22Rv1 (cell line): ENCODE measurements around the gene C2CD2.

ENCODE experiments used
- H3K27ac ChIP-seq: fragments of 450-650 bp; 2 replicates; pipeline ENCODE4 v1.5.1; 2017
- ZFX ChIP-seq: fragments of 450-650 bp; IDR thresholded peaks from 2 replicates; pipeline ENCODE4 v1.6.1; 2017; ENCODE audit warnings: antibody characterized with exemption, borderline replicate concordance
- TF ChIP-seq, protein P1 (sequence below): fragments of 450-650 bp; IDR thresholded peaks from 2 replicates; pipeline ENCODE4 v1.5.1; 2017; ENCODE audit warnings: mild to moderate bottlenecking

The C2CD2 gene

GRCh38 chr21:41883582-41883981, 70.2 kb downstream of the C2CD2 start:
- no peak overlapping the region for H3K27ac ChIP-seq
- TF ChIP-seq, protein P1, sequence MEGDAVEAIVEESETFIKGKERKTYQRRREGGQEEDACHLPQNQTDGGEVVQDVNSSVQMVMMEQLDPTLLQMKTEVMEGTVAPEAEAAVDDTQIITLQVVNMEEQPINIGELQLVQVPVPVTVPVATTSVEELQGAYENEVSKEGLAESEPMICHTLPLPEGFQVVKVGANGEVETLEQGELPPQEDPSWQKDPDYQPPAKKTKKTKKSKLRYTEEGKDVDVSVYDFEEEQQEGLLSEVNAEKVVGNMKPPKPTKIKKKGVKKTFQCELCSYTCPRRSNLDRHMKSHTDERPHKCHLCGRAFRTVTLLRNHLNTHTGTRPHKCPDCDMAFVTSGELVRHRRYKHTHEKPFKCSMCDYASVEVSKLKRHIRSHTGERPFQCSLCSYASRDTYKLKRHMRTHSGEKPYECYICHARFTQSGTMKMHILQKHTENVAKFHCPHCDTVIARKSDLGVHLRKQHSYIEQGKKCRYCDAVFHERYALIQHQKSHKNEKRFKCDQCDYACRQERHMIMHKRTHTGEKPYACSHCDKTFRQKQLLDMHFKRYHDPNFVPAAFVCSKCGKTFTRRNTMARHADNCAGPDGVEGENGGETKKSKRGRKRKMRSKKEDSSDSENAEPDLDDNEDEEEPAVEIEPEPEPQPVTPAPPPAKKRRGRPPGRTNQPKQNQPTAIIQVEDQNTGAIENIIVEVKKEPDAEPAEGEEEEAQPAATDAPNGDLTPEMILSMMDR = no peak
- TF ChIP-seq ZFX = no peak

DNA sequence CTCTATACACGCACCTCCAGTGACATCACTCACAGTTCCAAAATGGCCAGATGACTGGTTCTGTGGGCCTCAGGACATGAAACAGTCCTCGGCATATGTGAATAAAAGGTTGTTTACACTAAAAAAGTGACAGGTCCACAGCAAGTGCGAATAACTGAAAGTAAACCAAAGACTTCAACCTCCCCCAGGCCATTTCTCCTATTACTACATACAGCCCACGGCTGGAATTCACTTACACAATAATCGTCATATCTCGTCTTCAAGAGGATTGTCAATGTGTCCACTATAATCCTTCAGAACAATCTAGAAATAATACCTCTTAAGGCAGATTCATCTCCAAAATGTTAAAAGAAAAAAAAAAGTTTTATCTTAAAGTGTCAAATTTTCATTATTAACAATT, 72.8 kb downstream of the C2CD2 start:
- TF ChIP-seq ZFX = no peak
- TF ChIP-seq, protein P1 = no peak
- no peak overlapping the region for H3K27ac ChIP-seq

DNA sequence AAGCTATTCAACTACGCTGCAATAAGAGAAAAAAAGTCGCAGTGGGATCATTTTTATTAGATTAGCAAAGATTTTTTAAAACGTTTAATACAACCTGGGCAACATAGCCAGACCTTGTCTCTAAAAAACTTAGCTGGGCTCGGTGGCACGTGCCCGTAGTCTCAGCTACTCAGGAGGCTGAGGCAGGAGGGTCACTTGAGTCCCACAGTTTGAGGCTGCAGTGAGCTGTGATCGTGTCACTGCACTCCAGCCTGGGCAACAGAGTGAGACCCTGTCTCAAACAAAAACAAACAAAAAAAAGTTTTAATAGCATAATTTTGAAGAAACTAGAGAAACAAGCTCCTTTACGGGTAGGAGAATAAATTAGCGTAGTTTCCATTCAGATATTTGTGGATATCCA, 73.7 kb downstream of the C2CD2 start:
- TF ChIP-seq, protein P1 = no peak
- TF ChIP-seq ZFX = no peak
- peak overlapping the region; percentile 84 for H3K27ac ChIP-seq

DNA sequence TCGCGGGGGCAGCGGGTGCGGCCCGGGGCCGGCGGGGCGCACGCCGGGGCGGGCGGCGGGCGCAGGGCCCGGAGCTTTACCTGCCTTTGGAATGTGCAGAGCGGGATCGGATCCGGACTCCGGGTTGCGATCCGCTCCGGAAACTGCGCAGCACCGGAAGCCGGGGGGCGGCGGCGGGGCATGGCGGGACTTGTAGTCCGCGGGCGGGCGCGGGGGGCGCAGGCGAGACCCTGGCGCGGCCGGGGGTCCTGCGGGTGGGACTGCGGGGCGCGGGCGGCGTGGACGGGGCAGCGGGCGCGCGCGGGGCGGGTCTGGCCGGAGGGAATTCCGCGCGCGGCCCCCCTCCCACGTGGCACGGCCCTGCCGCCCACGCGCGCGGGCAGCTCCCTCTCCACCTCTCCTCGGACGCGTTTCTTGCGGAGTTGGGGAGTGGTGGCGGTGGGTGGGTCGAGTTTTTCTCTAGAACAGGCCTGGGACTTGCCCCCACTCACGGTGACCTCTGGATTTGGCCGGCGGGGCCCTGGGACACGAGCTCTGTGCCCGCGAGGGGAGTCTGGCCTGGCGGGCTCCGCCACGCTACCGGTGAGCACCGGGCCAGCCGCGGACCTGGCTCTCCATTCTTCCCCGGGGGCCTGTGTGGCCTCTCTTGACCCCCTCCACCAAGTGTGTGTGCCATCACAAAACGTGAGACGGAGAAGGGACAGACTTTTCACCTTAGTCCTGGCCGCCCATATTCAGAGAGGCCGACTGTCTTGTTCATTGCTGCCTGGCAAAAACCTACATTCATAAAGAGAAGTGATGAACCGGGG, 74.4 kb downstream of the C2CD2 start, which contains the start of gene PRDM15:
PRDM15 (minus strand) TSS at position 155 of the 809 bp plus-strand sequence. CDS start 18,981 bp downstream, outside the sequence.
- H3K27ac ChIP-seq = peak within 1 kb of the TSS; percentile 84
- TF ChIP-seq, protein P1 = no peak
- TF ChIP-seq ZFX = no peak

DNA sequence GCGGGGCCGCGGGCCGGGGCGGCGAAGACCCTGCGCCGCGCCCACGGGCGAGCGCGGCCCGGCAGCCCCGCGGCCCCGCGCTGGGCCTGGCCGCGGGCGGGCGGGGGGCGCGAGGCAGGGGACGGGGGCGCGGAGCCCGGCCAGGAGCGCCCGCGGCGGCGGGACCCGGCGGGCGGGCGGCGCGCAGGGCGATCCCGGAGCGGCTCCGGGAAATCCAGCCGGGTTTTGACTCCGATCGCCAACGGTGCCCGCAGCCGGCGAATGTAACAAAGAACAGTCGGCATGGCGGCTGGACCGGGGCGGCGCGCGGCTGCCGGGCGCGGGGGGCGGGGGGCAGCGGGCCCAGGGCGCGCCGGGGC, 75.0 kb downstream of the C2CD2 start:
- peak overlapping the region; percentile 84 for H3K27ac ChIP-seq

DNA sequence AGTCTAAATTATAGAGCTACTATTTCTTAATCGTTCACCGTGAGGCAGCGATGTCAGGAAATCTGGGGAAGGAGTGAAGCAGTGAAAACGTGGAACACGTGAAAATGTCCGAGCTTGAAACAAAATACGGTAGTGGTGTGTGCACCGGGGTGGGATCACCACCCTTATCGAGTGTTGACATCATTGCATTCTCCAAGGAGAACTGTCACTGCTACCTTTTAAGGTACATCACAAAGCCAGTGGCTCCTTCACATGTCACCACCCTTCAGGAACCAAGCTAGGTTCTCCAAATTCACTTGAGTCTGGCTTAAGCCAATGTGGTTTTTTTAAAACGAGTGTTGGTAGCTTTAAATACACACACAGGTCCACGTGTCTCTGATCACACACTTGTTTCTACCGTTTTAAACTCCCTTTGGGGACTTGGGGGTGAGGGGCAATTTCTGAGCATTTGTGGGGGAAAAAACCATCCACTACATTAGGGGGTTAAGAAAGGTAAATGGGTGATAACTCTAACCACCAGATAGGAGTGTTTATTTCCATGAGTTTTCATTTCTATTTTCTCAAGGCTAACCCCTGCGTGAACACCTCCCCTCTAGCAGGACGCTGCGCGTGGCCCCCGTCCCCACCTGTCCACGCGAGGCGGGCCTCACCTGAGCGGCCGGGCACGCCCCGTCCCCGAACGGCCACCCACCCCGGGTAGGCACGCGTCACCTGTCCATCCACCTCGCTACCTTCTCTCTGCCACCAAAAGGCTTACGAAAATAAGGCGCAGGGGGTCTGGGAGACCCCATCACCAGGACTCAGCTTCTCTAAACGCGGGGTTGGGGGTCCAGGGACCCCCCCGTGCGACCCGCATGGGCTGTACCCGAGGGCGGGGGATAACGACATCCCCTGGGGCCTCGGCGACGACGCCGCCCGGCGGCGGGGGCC, 75.7 kb downstream of the C2CD2 start:
- peak overlapping the region; percentile 84 for H3K27ac ChIP-seq
- TF ChIP-seq, protein P1 = no peak
- TF ChIP-seq ZFX = no peak

More for the DNA sequence above, 75.0 kb downstream of the C2CD2 start:
- TF ChIP-seq, protein P1 = no peak
- no peak for TF ChIP-seq ZFX
